Ishikawa (cell line): ENCODE results near the gene MED6.

Source experiments
- CEBPB ChIP-seq: IDR thresholded peaks from 2 replicates; pipeline ENCODE4 v1.6.1; 2012
- CREB1 ChIP-seq: IDR thresholded peaks from 2 replicates; pipeline ENCODE4 v1.6.1; 2012; ENCODE audit warnings: low read depth
- EGR1 ChIP-seq: IDR thresholded peaks from 2 replicates; pipeline ENCODE4 v1.6.1; 2012
- EP300 ChIP-seq: IDR thresholded peaks from 2 replicates; pipeline ENCODE4 v1.6.1; 2012; ENCODE audit warnings: borderline replicate concordance
- NFIC ChIP-seq: IDR thresholded peaks from 2 replicates; pipeline ENCODE4 v1.6.1; 2012
- RAD21 ChIP-seq: IDR thresholded peaks from 2 replicates; pipeline ENCODE4 v1.6.1; 2012; ENCODE audit warnings: low read depth
- TAF1 ChIP-seq: IDR thresholded peaks from 2 replicates; pipeline ENCODE4 v1.6.1; 2012; ENCODE audit warnings: low read depth, mild to moderate bottlenecking
- TCF12 ChIP-seq: IDR thresholded peaks from 2 replicates; pipeline ENCODE4 v1.6.1; 2012; ENCODE audit warnings: low read depth
- TEAD4 ChIP-seq: IDR thresholded peaks from 2 replicates; pipeline ENCODE4 v1.6.1; 2012
- YY1 ChIP-seq: IDR thresholded peaks from 2 replicates; pipeline ENCODE4 v1.6.1; 2012; ENCODE audit warnings: low read depth
- ZBTB7A ChIP-seq: IDR thresholded peaks from 2 replicates; pipeline ENCODE4 v1.6.1; 2012; ENCODE audit warnings: low read depth
- TF ChIP-seq, protein P1 (sequence below): IDR thresholded peaks from 2 replicates; pipeline ENCODE4 v1.6.1; 2012

GRCh38 chr14:70576891-70577290 is 23.6 kb downstream of the MED6 start:
- TF ChIP-seq CREB1 (no peak), TEAD4 (no peak), TAF1 (no peak), CEBPB (no peak), ZBTB7A (no peak), TCF12 (no peak), RAD21 (no peak), EP300 (no peak), YY1 (no peak), EGR1 (no peak), NFIC (no peak)
- TF ChIP-seq, protein P1, sequence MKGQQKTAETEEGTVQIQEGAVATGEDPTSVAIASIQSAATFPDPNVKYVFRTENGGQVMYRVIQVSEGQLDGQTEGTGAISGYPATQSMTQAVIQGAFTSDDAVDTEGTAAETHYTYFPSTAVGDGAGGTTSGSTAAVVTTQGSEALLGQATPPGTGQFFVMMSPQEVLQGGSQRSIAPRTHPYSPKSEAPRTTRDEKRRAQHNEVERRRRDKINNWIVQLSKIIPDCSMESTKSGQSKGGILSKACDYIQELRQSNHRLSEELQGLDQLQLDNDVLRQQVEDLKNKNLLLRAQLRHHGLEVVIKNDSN, result no peak
